NB4 (cell line): ENCODE data around the gene SPATA12.
A peak's percentile ranks its signal among the peaks of the same experiment; 100 is the strongest.

Source experiments
- DNase-seq: peaks from one replicate; pipeline ENCODE4 v3.0.0; 2010; ENCODE audit warnings: low read depth
- H3K4me3 ChIP-seq: one replicate; pipeline ENCODE4 v1.5.1; 2011; ENCODE audit warnings: mild to moderate bottlenecking, low read depth, low read length, moderate library complexity
- MYC ChIP-seq: IDR thresholded peaks from 2 replicates; pipeline ENCODE4 v1.6.1; 2011; ENCODE audit warnings: low read depth, low read length
- POLR2A ChIP-seq: IDR thresholded peaks from 2 replicates; pipeline ENCODE4 v1.6.1; 2011; ENCODE audit warnings: mild to moderate bottlenecking; ENCODE audit not compliant: insufficient read length; ENCODE audit errors: extremely low read depth
- TF ChIP-seq, protein P1 (sequence below): IDR thresholded peaks from 2 replicates; pipeline ENCODE4 v1.6.1; 2011; ENCODE audit warnings: low read depth, low read length
- TF ChIP-seq, protein P2 (sequence below): IDR thresholded peaks from one replicate; pipeline ENCODE4 v1.5.1; 2012; ENCODE audit warnings: low read depth, low read length

SPATA12 gene

DNA sequence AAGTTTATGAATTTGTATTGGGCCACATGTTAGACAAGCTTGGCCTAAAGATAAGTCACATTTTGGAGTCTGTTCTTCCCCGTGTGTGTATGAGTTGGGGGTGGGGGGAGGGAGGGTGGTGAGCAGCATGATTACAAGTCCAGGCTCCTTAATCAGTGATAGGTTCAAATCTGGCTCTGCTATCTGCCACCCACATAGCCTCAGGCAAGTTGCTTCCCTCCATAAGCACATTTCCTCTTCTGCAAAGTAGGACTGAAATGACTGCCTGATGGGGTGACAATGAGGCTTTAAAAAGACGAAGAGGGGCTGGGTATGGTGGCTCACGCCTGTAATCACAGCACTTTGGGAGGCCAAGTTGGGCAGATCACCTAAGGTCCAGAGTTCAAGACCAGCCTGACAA lies 1.1 kb upstream of the SPATA12 start:
- H3K4me3 ChIP-seq: no peak overlapping the region
- TF ChIP-seq, protein P1, sequence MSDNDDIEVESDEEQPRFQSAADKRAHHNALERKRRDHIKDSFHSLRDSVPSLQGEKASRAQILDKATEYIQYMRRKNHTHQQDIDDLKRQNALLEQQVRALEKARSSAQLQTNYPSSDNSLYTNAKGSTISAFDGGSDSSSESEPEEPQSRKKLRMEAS: no peak
- TF ChIP-seq MYC (no peak), POLR2A (no peak)
- TF ChIP-seq, protein P2, sequence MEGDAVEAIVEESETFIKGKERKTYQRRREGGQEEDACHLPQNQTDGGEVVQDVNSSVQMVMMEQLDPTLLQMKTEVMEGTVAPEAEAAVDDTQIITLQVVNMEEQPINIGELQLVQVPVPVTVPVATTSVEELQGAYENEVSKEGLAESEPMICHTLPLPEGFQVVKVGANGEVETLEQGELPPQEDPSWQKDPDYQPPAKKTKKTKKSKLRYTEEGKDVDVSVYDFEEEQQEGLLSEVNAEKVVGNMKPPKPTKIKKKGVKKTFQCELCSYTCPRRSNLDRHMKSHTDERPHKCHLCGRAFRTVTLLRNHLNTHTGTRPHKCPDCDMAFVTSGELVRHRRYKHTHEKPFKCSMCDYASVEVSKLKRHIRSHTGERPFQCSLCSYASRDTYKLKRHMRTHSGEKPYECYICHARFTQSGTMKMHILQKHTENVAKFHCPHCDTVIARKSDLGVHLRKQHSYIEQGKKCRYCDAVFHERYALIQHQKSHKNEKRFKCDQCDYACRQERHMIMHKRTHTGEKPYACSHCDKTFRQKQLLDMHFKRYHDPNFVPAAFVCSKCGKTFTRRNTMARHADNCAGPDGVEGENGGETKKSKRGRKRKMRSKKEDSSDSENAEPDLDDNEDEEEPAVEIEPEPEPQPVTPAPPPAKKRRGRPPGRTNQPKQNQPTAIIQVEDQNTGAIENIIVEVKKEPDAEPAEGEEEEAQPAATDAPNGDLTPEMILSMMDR: no peak
- DNase-seq: peak; percentile 28

DNA sequence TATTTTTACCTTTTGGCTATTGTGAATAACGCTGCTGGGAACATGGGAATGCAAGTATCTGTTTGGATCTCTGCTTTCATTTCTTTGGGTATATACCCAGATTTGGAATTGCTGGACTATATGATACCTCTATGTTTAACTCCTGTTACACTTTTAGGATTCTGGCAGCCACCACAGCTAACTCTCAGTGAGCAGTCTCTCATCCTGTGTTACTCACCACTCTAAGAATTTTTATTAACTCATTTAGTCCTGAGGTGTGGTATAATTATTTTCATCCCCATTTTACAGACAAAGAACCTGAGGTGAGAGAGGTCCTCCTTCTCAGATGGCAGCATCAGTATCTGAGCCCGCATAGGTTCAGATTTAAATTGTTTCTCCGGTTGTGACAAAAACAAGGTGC lies 1.1 kb downstream of the SPATA12 start:
- H3K4me3 ChIP-seq: no peak overlapping the region
- no peak for DNase-seq
- TF ChIP-seq POLR2A (no peak), MYC (no peak)
- TF ChIP-seq, protein P1: no peak
- TF ChIP-seq, protein P2: no peak

DNA sequence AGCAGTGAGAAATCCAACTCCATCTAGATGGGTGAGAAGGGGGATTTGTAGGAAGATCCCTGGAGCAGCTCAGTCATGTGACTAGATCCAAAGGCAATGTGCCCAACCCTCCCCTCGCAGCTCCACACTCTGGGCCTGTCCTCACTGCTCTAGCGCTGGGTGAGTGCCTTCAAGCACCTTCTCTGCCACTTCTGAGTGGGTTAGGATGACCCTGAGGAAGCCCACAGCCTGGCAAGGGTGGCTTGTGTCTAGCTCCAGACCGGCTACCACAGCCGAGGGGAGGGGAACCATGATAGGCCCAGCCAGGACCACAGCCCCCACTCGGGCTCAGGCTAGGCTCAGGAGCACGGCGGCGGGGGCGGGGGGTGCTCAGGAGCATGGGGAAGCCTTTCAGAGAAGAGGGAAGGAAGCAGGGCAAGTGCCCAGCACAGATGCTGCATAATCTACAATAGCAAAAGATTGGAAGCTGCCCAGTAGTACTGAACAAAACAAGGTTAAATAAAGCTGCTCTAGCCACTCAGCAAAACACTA lies 1.7 kb downstream of the SPATA12 start:
- no peak for TF ChIP-seq MYC
- TF ChIP-seq POLR2A: no peak
- TF ChIP-seq, protein P1: no peak
- TF ChIP-seq, protein P2: no peak
- DNase-seq: no peak
- no peak overlapping the region for H3K4me3 ChIP-seq

DNA sequence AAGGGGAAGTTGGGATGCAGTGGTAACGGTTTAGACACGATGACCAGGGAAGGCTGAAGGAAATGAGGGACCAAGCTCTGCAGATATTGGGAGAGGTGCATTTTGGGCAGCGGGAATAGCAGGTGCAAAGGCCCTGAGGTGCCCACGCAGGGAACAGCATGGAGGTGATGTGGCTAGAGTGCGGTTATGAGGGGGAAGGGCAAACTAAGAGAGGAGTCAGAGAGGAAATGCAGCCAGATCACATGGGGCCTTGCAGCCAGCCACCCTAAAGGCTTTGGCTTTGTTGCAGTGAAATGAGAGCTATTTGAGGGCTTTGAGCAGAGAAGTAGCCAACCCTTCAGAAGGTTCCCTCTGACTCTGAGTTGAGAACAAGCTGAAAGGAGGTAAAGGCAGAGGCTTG lies 2.6 kb downstream of the SPATA12 start:
- DNase-seq: peak; percentile 25
- H3K4me3 ChIP-seq: no peak overlapping the region
- TF ChIP-seq, protein P1: no peak
- TF ChIP-seq, protein P2: no peak
- TF ChIP-seq MYC (no peak), POLR2A (no peak)

DNA sequence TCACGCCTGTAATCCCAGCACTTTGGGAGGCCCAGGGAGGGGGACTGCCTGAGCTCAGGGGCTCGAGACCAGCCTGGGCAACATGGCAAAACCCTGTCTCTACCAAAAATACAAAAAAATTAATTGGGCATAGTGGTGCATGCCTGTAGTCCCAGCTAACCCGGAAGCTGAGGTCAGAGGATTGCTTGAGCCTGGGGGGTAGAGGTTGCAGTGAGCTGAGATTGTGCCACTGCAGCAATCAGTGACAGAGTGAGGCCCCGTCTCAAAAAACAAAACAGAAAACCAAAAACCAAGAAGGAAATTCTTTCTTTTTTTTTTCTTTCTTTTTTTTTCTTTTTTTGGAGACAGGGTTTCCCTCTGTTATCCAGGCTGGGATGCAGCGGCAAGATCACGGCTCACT lies 3.5 kb downstream of the SPATA12 start:
- TF ChIP-seq, protein P1: no peak
- TF ChIP-seq POLR2A (no peak), MYC (no peak)
- TF ChIP-seq, protein P2: no peak
- DNase-seq: no peak
- H3K4me3 ChIP-seq: no peak overlapping the region

DNA sequence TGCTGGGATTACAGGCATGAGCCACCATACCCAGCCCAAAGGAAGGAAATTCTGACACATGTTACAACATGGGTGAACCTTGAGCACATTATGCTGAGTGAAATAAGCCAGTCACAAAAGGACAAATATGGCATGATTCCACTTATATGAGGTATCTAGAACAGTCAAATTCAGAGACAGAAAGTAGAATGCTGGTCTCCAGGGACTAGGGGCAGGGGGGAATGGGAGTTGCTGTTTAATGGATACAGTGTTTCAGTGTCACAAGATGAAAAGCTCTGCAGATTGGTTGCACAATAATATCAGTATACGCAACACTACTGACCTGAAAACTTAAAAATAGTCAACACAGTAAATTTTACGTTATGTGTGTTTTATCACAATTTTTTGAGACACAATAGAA lies 4.1 kb downstream of the SPATA12 start:
- no peak overlapping the region for H3K4me3 ChIP-seq
- DNase-seq: peak; percentile 71
- TF ChIP-seq, protein P1: no peak
- peak; percentile 15; the same call in 1 of the 2 replicates for TF ChIP-seq MYC
